ENCODE results near the gene DNM3. TPM values are rescaled to one million over a fixed set of nuclear protein-coding genes. Genes with fewer than 3 reads are reported as not detected.

Gene DNM3
- total RNA-seq, 3 donors from 2014 or later (not counting 1 experiment from before 2014, with no cell fraction given) = 2.5 to 3.3 (median 2.8) TPM

- Mint-ChIP-seq H3K4me3 (no peak overlapping the region), H3K4me1 (no peaks in the 10 kb centered on the region), H3K27me3 (ENCODE audit: low read depth in 2 of 2) (peaks cover 6 to 8% of the 10 kb centered on the region in 2 donors), H3K36me3 (no peaks in the 10 kb centered on the region), H3K9me3 (no peaks in the 10 kb centered on the region), H3K27ac (no peak overlapping the region)
- Histone ChIP-seq H3K4me1 (ENCODE audit: control insufficient read depth, insufficient read depth, low read length) (no peaks in the 10 kb centered on the region), H3K27ac (ENCODE audit: low read length) (no peak overlapping the region), H3K27me3 (ENCODE audit: control insufficient read depth, insufficient read depth, low read length) (peaks cover 3% of the 10 kb centered on the region), H3K9me3 (ENCODE audit: control insufficient read depth, insufficient read depth, low read length) (no peaks in the 10 kb centered on the region), H3K4me3 (ENCODE audit: low read length) (no peak overlapping the region), H3K36me3 (ENCODE audit: control insufficient read depth, insufficient read depth, low read length) (no peaks in the 10 kb centered on the region)
- no peak for DNase-seq
- no peak for ATAC-seq
- intact Hi-C loops (cut with micrococcal nuclease) = no loop called here
- no peak for TF ChIP-seq CTCF (IDR thresholded peaks at IDR 0.05)
Measured at GRCh38 chr1:171931752-171932151, 90.5 kb downstream of the DNM3 start.

- no peaks in the 10 kb centered on the region for H3K9me3 Mint-ChIP-seq
- DNase-seq = no peak
- no peak for TF ChIP-seq CTCF (IDR thresholded peaks at IDR 0.05)
- Histone ChIP-seq H3K27ac (ENCODE audit: low read length) (no peak overlapping the region), H3K4me1 (ENCODE audit: control insufficient read depth, insufficient read depth, low read length) (no peaks in the 10 kb centered on the region), H3K36me3 (ENCODE audit: control insufficient read depth, insufficient read depth, low read length) (no peaks in the 10 kb centered on the region), H3K27me3 (ENCODE audit: control insufficient read depth, insufficient read depth, low read length) (no peaks in the 10 kb centered on the region), H3K4me3 (ENCODE audit: low read length) (no peak overlapping the region), H3K9me3 (ENCODE audit: control insufficient read depth, insufficient read depth, low read length) (no peaks in the 10 kb centered on the region)
- no peaks in the 10 kb centered on the region for H3K4me1 Mint-ChIP-seq
- intact Hi-C loops (cut with micrococcal nuclease) = no loop called here
- no peak for ATAC-seq
- H3K4me3 Mint-ChIP-seq = no peak overlapping the region
- no peaks in the 10 kb centered on the region for H3K36me3 Mint-ChIP-seq
- H3K27ac Mint-ChIP-seq = no peak overlapping the region
- 62% methylated on average over 3 of the region's 3 CpGs for WGBS (ENCODE audit: insufficient coverage)
- H3K27me3 Mint-ChIP-seq (ENCODE audit: low read depth in 2 of 2) = peaks cover 8 to 13% of the 10 kb centered on the region in 2 donors
Measured at GRCh38 chr1:171934664-171935063, 93.4 kb downstream of the DNM3 start.

- no peak overlapping the region for H3K4me3 Mint-ChIP-seq
Measured at GRCh38 chr1:171935086-171935485, 93.8 kb downstream of the DNM3 start.

More at GRCh38 chr1:171935086-171935485, 93.8 kb downstream of the DNM3 start:
- Mint-ChIP-seq H3K27me3 (ENCODE audit: low read depth in 2 of 2) (peaks cover 8 to 13% of the 10 kb centered on the region in 2 donors), H3K9me3 (no peaks in the 10 kb centered on the region), H3K36me3 (no peaks in the 10 kb centered on the region), H3K27ac (no peak overlapping the region), H3K4me1 (no peaks in the 10 kb centered on the region)
- DNase-seq (no peak), ATAC-seq (no peak)
- Histone ChIP-seq H3K4me3 (ENCODE audit: low read length) (no peak overlapping the region), H3K27me3 (ENCODE audit: control insufficient read depth, insufficient read depth, low read length) (no peaks in the 10 kb centered on the region), H3K4me1 (ENCODE audit: control insufficient read depth, insufficient read depth, low read length) (no peaks in the 10 kb centered on the region), H3K27ac (ENCODE audit: low read length) (no peak overlapping the region), H3K36me3 (ENCODE audit: control insufficient read depth, insufficient read depth, low read length) (no peaks in the 10 kb centered on the region), H3K9me3 (ENCODE audit: control insufficient read depth, insufficient read depth, low read length) (no peaks in the 10 kb centered on the region)
- intact Hi-C loops (cut with micrococcal nuclease) = no loop called here
- TF ChIP-seq CTCF (IDR thresholded peaks at IDR 0.05) = no peak
- WGBS (ENCODE audit: insufficient coverage) = 97% methylated on average over 3 of the region's 4 CpGs
